Activated CD8-positive, alpha-beta memory T cell treated with anti-CD3 and anti-CD28 coated beads for 36 hours (primary cell): ENCODE data around the gene FRMD4A. TPM values are rescaled to one million over a fixed set of nuclear protein-coding genes. Genes with fewer than 3 reads are reported as not detected.
"Not testable (repeated sequence)": the region's sequence is repeated elsewhere in the genome, so short reads cannot be mapped to it uniquely, and the experiment has no call there.

Experiments used
- CTCF ChIA-PET: fragments of 350-600 bp; sonication (Branson Sonifier 250); formaldehyde crosslinking; loops from one replicate; lab custom pipeline; 2021; ENCODE audit warnings: antibody characterized with exemption; lab: Charles Lee
- POLR2A ChIA-PET: fragments of 350-600 bp; sonication (Branson Sonifier 250); formaldehyde crosslinking; loops from one replicate; lab custom pipeline; 2021; ENCODE audit warnings: antibody characterized with exemption; lab: Charles Lee
- total RNA-seq, 2 experiments: library from RNA; stranded (reverse); gene quantifications; one replicate each; pipeline ENCODE4 v1.2.3, GENCODE V29; 2021

FRMD4A gene
- total RNA-seq, 2 experiments from 2014 or later = 4.7 to 5.2 TPM

DNA sequence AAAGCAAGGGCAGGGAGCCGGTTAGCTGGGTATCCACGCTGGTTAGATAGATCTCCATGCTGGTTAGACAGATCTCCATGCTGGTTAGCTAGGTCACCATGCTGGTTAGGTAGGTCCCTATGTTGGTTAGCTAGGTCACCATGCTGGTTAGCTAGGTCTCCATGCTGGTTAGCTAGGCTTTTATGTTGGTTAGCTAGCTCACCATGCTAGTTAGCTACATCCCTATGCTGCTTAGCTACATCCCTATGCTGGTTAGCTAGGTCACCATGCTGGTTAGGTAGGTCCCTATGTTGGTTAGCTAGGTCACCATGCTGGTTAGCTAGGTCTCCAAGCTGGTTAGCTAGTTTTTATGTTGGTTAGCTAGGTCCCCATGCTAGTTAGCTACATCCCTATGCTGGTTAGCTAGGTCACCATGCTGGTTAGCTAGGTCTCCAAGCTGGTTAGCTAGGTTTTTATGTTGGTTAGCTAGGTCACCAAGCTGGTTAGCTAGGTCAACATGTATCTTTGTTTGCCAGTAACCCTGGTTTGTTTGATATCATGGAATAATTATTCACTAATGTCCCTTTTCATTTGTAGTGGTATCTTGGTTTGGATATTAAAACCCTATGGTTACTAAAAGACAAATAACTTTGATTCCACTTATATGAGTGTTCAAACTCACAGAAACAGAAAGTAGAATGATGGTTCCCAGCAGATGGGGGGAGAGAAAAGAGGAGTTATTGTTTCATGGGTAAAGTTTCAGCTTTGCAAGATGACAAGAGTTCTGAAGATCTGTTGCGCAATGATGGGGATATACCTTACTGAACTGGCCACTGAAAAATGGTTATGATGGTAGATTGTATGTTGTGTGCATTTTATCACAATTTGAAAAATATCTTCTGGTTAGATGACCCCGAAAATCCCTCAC lies 607.7 kb downstream of the FRMD4A start:
- POLR2A ChIA-PET = no interaction called here
- CTCF ChIA-PET = no interaction called here

DNA sequence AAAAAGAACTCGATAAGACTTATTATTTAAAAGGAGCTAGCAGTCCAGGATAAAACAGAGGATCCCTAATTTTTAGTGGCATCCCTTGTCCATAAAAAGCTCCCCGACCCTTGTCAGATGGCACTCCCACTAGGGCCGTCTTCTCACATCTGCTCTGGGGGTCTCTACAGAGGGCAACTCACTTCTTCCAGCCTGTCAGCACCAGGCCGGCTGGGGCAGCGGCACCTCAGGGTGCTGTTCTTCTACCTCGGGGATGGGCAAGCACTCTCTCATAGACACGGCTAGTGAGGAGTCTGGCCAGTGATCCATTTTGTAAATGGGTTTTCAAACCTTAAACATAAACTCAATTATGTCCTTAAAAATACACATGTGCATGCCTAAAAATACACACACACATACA lies 609.2 kb downstream of the FRMD4A start:
- CTCF ChIA-PET = no interaction called here
- POLR2A ChIA-PET = no interaction called here

DNA sequence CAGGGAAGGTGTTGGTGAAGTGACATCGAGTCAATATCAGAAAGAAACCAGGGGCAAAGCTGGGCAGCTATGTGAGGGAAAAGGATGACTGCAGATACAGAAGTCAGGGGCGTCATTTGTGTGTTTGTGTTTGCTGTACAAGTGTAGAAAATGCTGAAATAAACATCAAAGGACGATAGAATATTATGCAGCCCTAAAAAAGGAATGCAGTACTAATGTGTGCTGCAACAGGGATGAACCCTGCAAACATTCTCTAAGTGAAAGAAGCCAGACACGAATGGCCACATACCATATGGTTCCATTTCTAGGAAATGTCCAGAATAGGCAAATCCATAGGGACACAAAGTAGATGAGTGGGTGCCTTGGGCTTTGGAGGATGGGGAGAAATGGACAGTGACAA lies 610.0 kb downstream of the FRMD4A start:
- ChIA-PET CTCF (no interaction called here), POLR2A (no interaction called here)

DNA sequence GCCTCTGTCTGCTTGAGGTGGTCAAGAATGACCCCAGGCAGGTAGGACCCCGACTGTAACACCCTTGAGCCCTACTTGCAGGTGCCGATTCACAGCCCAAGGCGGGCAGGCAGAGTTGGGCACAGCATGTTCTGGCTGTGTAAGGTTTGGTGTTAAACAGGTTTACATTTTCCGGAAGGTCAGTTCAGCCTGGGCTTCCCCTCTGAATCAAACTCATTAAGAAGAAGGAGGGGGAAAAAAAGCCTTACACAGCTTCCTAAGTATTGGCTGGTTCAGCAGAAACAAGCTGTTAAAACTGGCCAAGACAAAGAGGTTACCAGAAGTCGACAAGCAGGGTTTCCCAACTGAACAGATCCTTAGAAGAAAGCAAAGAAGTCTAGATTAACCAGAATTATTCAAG lies 611.3 kb downstream of the FRMD4A start:
- ChIA-PET POLR2A (no interaction called here), CTCF (no interaction called here)

DNA sequence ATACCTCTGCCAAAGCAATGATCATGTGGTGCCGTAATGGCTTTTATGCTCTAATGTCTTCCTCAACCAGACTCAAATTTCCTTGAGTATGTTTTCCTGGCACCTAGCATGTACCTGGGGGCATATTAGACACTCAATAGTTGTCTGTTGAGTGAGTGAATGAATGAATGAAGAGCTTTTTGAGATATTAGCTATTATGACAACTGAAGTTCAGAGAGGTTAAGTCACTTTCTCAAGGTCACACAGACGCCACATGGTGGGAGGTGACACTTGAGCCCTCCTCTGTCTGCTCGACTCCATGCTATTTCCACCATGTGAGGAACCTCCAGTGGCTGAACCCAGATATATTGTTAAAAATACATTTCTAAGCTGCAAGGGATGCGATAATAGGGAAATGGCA lies 611.9 kb downstream of the FRMD4A start:
- CTCF ChIA-PET = no interaction called here

DNA sequence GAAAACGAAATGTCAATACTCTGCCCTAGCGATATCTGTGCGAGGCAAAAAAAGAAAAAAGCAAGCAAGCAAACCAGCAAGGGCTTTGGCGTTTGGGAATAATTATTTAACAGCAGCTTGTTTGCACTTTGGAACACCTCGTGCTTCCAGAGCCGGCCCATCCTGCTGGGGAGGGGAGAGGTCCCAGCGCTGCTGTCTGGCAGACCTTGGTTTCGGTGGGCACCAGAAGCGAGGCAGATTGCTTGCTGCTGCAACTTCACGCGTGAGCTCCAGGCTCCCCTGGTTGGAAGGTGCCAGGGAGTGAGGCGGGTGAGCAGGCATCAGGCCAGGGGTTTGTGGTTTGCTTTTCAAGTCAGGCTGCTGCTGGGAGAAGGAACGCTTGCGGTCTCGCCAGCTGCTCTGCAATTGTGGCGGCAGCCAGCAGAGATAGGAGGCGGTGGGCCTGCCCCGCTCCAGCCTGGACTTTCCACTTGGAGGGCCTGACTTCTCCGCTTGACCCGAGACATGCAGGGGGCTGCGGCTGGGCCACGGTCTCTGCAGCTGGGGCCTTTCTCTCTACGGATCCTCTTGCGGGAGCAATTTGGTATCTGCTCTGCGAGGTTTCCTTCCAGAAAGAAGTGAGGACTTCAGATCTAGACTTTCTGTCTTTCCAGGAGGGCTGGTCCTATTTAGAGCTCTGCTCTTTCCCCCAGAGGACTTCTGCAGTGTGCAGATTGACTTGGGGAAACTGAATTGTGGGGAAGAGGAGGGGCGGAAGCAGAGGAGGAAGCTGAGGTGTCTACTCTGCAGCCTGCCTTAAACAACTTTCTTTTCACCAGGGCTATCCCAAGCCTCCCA lies 612.6 kb downstream of the FRMD4A start:
- ChIA-PET CTCF (no interaction called here), POLR2A (no interaction called here)

More for the DNA sequence above, 611.9 kb downstream of the FRMD4A start:
- POLR2A ChIA-PET = no interaction called here

DNA sequence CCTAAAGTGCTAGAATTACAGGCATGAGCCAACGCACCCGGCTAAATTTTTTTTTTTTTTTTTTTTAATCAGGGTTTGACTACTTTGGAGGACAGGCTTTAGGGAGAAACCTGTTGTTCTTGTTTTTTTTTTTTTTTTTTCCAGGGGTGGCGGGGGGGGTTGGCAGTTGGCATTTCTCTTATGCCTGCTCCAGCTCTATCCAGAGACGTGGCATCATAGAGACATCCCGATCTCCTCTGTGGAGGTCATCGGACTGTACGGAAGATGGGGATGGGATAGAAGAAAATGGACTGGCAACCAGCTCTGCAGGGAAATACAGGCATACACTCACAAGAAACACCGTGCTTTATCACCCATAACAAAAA lies 613.2 kb downstream of the FRMD4A start:
- POLR2A ChIA-PET = interaction anchor here (0.7 kb wide), 1 partner anchor 327 kb away, joined by 15 read pairs; no protein-coding TSS in a partner anchor
- CTCF ChIA-PET = no interaction called here

DNA sequence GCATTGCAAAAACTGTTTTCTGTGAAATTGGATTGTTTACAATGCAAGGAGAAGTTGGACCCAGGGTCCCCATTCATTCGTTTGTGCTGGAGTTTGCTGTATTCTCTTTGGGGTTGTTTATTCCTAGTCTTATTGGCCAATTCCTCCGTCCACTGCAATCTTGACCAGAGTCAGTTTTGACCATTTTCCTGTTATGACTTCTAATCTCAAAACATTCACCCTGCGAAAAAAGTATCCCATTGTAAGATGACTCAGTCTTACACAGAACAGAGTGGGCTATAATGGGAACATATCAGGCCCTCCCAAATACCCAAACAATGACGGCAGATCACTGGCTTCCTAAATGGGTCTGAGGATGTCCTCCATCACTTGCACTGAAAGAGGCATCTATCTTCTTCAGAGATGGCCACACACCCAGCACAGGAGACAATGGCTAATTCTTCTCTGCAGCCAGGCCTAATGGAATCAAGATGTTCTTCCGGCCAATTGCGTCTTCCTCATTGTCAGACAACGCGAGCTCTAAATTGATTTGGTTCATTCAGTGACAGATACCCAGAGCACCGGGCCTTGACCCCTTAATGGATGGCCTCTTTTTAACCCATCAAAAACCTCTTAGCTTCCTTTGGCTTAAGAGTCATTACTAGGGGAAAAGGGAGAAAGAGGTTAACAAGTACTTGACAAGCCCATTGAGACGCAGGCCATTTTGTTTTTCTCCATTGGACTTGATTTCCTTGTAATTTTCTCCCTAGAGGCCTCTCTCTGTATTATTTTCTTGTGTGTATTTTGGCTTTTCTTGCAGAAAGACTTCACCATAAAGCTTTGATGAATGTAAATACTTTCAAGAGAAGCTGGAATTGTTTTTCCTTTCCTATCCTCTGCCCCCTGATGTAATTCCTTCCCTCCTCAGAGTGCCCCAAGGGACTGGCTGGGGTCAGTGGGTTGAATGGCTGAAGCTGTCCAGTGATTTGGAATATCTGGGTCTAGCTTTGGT lies 614.3 kb downstream of the FRMD4A start:
- ChIA-PET CTCF (no interaction called here), POLR2A (no interaction called here)

DNA sequence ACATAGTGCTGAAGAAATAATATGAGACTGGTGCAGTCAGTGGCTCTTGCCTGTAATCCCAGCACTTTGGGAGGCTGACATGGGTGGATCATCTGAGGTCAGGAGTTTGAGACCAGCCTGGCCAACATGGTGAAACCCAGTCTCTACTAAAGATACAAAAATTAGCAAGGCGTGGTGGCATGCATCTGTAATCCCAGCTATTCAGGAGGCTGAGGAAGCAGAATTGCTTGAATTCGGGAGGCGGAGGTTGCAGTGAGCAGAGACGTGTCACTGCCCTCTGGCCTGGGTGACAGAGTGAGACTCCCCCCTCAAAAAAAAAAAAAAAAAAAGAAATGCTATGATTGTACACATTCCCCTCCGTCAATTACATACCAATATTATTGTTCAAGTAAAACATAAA lies 615.1 kb downstream of the FRMD4A start:
- CTCF ChIA-PET, POLR2A ChIA-PET: not testable (repeated sequence)

DNA sequence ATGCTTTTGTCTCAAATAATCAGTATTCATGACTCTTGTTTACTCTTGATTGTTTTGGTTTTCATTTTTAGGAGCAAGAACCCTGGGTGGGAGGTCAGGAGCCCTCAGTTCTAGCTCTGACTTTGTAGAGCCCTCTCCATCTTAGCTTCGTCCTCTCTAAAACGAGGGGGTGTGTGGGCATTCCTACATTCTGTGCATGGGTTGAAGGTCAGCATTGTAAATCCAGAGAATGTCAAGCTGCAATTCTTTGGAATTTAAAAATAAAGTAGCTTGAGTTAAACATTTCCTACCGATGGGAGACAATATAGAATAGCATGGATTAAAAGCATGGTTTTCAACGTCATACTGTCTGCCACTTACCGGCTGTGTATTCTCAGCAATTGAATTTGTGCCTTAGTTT lies 615.6 kb downstream of the FRMD4A start:
- CTCF ChIA-PET = no interaction called here
- POLR2A ChIA-PET = no interaction called here

DNA sequence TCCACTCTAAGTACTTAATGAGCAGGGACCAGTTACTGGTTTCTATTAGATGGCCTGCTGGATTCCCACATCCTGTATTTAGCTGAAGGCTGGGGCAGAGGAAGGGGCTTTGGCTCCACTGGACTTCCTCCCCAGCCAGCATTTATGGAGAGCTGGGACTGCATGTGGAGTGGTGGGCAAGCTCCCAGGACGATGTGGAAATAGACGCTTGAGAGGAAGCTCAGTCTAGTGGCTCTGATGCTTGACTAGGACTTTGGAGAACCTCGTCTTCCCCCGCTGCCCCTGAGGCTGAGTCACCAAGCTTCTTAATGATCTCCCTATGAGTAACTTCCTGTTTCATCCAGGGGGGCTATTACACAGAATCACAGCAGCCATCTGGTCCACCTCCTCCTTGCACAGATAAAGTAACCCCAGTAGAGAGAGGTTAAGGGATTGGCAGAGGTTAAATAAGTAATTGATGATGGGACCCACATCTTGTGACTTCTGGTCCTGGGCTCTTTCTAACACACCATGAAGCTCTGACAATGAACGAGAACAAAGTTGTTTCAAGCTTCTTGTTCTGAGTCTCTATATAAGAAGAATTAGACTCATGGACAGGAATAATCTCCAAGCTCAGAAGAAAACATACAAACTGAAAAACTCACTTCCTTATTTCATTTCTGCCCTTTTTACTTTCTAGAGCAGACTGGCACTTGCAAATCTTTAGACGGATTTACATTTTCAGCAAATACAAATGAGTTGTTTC lies 617.7 kb downstream of the FRMD4A start:
- CTCF ChIA-PET = interaction anchor here (0.5 kb wide), 1 partner anchor 62 kb away, joined by 3 read pairs; no protein-coding TSS in a partner anchor
- POLR2A ChIA-PET = no interaction called here

DNA sequence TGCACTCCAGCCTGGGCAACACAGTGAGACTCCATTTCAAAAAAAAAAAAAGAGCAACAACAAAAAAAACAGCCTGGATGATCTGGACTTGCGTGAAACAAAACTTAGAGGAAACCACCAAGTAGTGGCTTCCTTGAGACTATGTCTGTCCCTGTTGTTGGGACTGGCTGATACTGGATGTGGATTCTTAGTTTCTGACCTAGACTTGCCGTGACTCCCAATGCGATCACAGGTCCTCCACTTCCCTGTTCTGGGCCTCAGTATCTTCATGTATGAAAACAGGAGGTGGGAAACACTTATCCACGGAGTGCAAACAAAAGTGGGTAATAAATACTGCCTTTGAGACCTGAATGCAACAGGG lies 618.3 kb downstream of the FRMD4A start:
- ChIA-PET POLR2A (no interaction called here), CTCF (interaction anchor here (0.6 kb wide), 1 partner anchor 416 kb away, joined by 4 read pairs; no protein-coding TSS in a partner anchor)

DNA sequence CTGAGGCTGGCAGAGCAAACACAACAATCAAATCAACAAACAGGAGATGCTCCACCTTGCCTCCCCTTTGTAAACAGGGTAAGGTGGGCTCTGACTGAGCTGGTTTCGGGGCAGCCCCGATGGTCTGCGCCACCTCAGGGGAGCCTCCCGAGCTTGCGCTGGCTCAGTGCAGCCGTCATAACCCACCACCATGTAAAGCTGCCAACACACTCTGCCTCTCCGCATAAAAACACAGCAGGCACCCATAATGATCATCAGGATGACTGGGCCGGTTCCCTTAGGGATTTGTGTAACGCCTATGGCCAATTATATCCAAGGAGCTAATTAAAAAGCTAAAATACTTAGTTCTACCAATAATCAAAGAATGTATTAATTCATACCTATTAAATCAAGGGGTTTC lies 619.4 kb downstream of the FRMD4A start:
- CTCF ChIA-PET = interaction anchor here (0.6 kb wide), 1 partner anchor 1893 kb away, joined by 3 read pairs; no protein-coding TSS in a partner anchor
- POLR2A ChIA-PET = no interaction called here

DNA sequence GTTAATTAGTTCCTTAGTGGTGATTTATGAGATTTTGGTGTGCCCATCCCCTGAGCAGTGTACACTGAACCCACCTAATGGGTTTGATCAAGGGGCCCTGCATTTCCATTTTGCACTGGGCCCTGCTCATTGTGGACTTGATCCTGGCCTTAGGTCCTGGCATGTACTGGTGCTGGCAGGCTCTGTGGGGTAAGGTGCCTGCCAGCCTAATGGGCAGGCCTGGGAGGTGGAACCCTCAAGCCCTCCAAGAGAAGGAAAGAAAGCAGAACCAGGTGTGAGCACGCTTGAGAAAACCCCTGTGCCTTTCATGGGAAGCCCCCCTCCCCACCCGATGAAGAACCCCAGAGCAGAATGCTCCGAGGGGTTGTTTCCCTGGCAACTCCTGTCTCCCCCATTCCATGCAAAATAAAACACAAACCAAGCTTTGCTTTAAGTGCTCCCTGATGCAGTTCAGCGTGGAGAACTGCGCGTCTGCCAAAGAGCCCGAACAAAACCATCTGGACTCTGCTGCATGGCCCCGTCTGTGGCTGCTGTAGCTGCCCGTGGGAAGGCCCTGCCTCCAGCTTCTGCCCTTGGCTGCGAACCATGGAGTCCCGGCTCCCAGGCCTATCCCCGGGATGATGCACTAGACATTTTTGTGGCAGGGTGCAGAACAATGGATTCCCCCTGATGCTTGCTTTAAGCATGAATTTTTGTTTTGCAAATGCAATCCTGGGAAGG lies 620.6 kb downstream of the FRMD4A start:
- ChIA-PET CTCF (no interaction called here), POLR2A (no interaction called here)

DNA sequence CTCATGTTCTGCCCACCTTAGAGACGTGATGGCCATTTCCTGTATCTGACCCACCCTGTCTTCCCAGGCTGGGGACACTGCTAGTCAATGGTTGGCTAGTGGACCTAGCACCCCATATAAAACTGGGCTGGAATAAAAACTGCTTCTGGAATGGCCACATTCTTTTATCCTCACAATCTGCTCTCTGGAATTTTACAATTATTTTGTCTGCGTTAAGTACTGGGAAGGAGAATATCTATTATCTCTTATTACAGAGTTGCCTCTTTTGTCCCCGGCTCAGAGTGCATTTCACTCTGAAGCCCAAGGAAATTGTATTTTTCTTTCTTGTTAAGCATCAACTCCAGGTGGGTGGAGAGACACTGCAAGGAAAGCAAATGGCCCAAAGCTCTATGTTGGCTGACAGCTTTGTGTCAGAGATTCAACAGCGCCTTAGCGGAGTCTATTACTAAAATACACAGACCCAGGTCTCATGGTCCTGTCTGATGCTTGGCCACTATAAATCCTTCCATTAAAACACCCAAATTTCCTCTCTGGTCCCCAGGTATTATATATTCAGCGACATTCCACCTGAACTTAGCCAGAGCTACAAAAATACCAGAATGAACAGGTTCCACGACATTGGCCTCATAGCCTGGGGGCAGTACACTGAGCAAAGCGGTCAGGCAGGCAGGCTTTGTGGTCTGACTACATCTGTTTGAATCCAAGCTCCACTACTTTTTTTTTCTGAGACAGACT lies 622.3 kb downstream of the FRMD4A start:
- ChIA-PET CTCF (no interaction called here), POLR2A (no interaction called here)

DNA sequence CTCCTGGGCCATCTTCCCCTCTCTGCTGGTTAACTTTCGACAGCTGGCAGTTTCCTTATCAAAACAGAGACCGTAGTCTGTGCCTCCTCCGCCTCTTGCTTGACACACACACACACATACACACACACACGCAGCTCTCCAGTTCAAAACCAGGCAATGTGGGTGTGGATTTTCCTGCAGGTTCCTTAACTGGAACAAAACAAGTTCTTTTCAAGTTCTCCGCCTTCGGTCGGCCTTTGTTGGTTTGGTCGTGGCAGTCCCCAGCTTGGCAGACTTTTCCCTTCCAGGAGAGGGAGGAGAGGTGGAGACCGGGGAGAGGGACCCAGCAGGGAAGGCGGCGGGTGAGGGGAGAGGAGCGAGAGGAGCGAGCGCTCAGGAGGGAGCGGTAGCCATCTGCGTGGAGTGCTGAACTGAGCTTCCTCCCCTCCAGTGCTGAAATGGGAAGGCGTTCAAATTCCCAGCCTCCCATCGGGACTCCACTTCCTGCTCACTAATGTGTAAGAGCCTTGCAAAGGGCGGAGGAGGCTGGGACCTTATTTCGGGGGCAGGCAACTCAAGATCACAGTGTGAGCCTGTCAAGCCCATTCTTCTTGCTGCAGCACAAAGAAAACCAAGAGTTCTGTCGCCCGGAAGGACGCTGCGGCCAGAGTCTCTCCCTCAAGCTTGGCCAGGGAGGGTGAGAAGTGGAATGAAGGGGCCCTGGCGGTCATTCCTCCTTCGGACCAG lies 623.4 kb downstream of the FRMD4A start:
- POLR2A ChIA-PET = no interaction called here
- CTCF ChIA-PET = no interaction called here

DNA sequence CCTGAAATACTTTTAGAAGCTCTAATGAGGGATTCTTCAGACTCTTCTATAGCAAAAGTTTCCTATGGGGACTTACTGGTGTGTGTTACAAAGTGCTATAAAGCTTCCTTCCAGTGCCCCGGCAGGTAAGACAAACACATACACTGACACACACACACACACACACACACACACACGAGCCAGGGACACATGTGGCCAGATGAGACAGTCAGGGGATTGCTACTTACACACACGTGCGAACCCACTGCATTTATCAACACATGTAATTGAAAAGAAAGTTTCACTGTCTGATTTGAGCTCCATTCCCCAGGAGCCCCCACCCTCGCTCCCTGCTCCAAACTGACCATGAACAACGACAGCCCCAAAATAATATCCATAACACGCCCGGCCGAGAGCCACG lies 624.1 kb downstream of the FRMD4A start:
- POLR2A ChIA-PET = no interaction called here
- CTCF ChIA-PET = no interaction called here
